GM12892 (cell line): ENCODE results near the gene ATP6V0B.

Experiments
- POLR2A ChIP-seq: IDR thresholded peaks from 2 replicates; pipeline ENCODE4 v1.6.1; 2011; ENCODE audit warnings: low read depth, low read length, control low read depth
- POLR2AphosphoS5 ChIP-seq: IDR thresholded peaks from 2 replicates; pipeline ENCODE4 v1.6.1; 2011; ENCODE audit warnings: low read depth, low read length, control low read depth

- no peak for TF ChIP-seq POLR2A
- no peak for TF ChIP-seq POLR2AphosphoS5
These were observed 37.4 kb upstream of the ATP6V0B start for GRCh38 chr1:43937179-43937865.
